ENCODE results near the gene ANXA2.

ANXA2 gene

GRCh38 chr15:60338810-60339209, 59.0 kb downstream of the ANXA2 start:
- DNase-seq: no peak

DNA sequence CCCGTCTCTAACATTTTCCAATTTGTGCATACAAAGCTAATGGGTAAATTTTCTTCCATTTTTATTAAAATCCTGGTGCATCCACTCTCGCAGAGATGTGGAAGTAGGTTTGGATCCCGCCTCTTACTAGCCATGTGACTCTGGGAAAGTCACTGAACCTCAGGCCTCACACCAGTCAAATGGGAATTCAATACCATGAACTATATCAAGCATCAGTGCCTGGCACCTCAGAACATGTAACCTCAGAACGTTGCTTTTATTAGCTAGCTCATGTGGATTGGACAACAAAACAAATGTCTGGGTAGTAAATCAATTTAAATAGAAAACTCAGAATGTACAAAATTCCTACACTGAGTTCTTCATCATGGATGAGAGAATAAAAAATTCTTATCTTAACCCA, 60.7 kb downstream of the ANXA2 start:
- DNase-seq: no peak

DNA sequence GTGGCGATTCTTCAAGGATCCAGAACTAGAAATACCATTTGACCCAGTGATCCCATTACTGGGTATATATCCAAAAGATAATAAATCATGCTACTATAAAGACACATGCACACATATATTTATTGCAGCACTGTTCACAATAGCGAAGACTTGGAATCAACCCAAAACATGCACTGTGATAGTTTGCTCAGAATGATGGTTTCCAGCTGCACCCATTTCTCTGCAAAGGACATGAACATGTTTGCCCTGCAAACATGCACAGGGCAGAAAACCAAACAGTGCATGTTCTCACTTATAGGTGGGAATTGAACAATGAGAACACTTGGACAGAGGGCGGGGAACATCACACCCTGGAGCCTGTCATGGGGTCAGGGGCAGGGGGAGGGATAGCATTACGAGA, 62.5 kb downstream of the ANXA2 start:
- DNase-seq: peak; percentile 60

DNA sequence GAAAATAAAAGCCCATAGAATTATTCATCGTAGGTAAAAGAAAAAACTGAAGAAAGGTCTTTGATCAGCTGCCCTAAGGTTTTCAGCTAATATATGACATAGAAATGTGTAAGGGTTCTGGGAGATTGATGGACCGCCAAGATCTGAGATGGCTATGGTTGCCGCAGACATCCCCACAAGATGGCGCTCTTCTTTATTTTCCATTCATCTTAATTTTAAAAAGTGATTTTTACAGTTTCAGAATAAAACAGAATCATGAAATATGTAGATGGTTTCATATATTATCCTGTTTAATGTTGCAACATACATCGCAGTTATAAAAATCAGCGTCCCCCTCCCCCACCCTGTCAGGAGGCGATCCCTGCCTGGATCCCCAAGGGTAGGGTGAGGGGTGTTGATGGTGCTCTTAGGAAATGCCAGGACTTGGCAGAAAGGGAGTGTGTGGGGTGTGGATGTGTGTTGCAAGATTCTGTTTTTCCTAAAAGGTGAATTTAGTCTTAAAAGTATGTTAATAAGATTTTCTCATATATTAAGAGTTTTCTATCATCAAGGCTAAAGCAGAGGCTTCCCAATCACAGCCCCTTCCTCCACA, 68.8 kb downstream of the ANXA2 start:
- DNase-seq: no peak

- DNase-seq: no peak
Measured at GRCh38 chr15:60326824-60327654, 70.7 kb downstream of the ANXA2 start.

DNA sequence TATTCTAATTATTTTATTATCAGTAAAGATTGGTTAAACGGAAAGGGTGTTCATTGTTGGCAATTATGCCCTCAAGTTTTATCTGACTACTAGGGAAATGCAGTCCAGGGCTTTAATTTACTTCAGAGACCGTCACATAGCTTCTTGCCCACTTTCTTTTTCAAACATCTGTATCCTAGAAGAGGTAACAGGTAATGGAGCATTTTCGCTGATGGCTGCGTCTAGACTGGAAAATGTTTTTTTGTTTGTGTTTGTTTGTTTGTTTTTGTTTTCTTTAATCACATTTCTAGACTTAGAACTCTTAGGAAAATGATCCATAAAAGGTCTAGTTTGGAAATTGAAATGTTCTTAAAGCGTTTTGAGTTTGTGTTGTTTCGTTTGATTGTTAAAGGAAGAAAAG, 71.4 kb downstream of the ANXA2 start:
- DNase-seq: no peak

GRCh38 chr15:60325905-60326304, 71.9 kb downstream of the ANXA2 start:
- no peak for DNase-seq

- DNase-seq: no peak
Measured at GRCh38 chr15:60324706-60325438, 72.9 kb downstream of the ANXA2 start.

DNA sequence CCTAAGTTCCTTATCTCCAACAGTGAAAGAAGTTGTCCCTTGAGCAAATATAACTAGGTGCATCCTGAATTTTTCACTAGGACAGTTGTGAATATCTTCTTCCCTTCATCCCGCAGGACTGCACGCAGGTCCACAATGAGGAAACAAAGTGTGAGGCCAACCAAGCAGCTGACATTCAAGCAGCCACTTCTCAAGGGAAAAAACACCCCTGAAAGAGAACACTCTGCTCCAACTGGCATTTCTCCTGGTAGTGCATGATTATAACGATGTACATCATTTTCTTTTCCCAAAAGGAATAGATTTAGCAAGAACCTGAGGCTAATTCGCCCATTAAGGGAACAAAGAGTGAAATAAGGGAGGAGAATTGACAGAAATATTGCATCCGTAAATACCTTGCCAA, 74.5 kb downstream of the ANXA2 start:
- DNase-seq: no peak

DNA sequence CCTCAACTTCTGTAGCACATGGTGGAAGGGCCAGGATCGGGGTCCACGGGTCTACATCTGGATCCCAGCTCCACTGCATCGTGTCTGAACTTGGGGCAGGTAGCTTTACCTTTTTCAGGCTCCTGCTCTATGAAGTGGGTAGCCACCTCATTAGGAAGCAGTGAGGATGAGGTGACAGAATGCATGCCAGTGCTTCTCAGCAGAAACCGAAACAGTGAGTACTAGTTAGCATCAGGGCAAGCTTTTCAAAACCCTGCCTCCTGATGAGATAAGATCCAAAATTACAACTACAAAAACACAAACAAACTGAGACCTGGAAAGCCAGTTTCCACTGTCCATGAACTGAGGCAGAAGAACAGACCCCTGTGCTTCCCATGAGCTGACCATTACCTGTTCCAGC, 77.4 kb downstream of the ANXA2 start:
- no peak for DNase-seq

- DNase-seq: no peak
Measured at GRCh38 chr15:60318216-60318867, 79.4 kb downstream of the ANXA2 start.

- DNase-seq: no peak
Measured at GRCh38 chr15:60316961-60317360, 80.8 kb downstream of the ANXA2 start.

- no peak for DNase-seq
Measured at GRCh38 chr15:60315878-60316277, 81.9 kb downstream of the ANXA2 start.

- DNase-seq: no peak
Measured at GRCh38 chr15:60313906-60314305, 83.9 kb downstream of the ANXA2 start.

GRCh38 chr15:60307034-60307433, 90.8 kb downstream of the ANXA2 start:
- no peak for DNase-seq

DNA sequence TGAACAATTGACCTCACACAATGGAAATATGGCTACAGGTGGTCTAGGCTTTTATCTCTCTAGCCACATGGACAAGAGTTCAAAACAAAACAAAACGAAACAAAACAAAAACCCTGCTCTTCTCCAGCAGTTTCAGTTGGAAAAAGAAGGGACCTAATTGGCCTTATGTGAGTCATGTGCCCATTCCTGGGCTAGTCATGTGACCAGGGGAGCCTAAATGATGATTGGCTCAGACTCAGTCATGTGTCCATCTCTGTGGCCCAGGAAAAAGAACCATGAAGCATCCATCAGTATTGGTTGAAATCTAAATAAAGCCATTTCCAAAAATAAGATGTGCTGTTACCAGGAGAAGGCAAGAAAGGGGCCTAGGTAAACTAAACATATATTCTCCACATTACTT, 96.8 kb downstream of the ANXA2 start:
- no peak for DNase-seq

- DNase-seq: peak; percentile 96
Measured at GRCh38 chr15:60299452-60300047, 98.2 kb downstream of the ANXA2 start.
